Activated gamma-delta T cell treated with Interleukin-2 at 50 U/mL for 16 hours (primary cell): Measurements from ENCODE around the gene SRP68.
"Not testable (repeated sequence)": the region's sequence is repeated elsewhere in the genome, so short reads cannot be mapped to it uniquely, and the experiment has no call there.

Experiments
- DNase-seq: peaks from one replicate; pipeline ENCODE4 v3.0.0-alpha.2; 2020

SRP68 gene

GRCh38 chr17:76076765-76077583 lies 4.7 kb upstream of the SRP68 start:
- DNase-seq, result no peak

GRCh38 chr17:76076146-76076764 lies 3.9 kb upstream of the SRP68 start:
- no peak for DNase-seq

- no peak for DNase-seq
These were observed 3.2 kb upstream of the SRP68 start for GRCh38 chr17:76075364-76076145.

GRCh38 chr17:76074390-76075363 lies 2.4 kb upstream of the SRP68 start, which contains the start of gene GALR2:
GALR2 (plus strand) TSS chr17:76074781; CDS start chr17:76074884, 103 bp downstream.
- no peak for DNase-seq

GRCh38 chr17:76071531-76072147 lies 678 bp downstream of the SRP68 start:
- DNase-seq, result no peak

- DNase-seq, result no peak
These were observed 6.5 kb downstream of the SRP68 start for GRCh38 chr17:76065775-76066174.

- DNase-seq, result no peak
These were observed 8.3 kb downstream of the SRP68 start for GRCh38 chr17:76063875-76064546.

- not testable (repeated sequence) for DNase-seq
These were observed 14.1 kb downstream of the SRP68 start for GRCh38 chr17:76058264-76058663.

GRCh38 chr17:76056882-76057281 lies 15.4 kb downstream of the SRP68 start:
- no peak for DNase-seq

GRCh38 chr17:76054112-76054476 lies 18.2 kb downstream of the SRP68 start:
- no peak for DNase-seq

GRCh38 chr17:76053246-76054111 lies 18.8 kb downstream of the SRP68 start:
- DNase-seq, result no peak

- DNase-seq, result no peak
These were observed 20.8 kb downstream of the SRP68 start for GRCh38 chr17:76051561-76051960.

GRCh38 chr17:76050538-76051467 lies 21.5 kb downstream of the SRP68 start:
- no peak for DNase-seq

- DNase-seq, result no peak
These were observed 22.3 kb downstream of the SRP68 start for GRCh38 chr17:76049836-76050537.

- DNase-seq, result no peak
These were observed 23.1 kb downstream of the SRP68 start for GRCh38 chr17:76049239-76049638.

GRCh38 chr17:76048711-76049110 lies 23.6 kb downstream of the SRP68 start:
- no peak for DNase-seq

GRCh38 chr17:76048025-76048605 lies 24.2 kb downstream of the SRP68 start:
- no peak for DNase-seq

- no peak for DNase-seq
These were observed 26.3 kb downstream of the SRP68 start for GRCh38 chr17:76046064-76046463.
